AG09309 (cell line): ENCODE results near the gene TRIM8.

Experiments
- DNase-seq: peaks from one replicate; pipeline ENCODE4 v3.0.0-alpha.2; 2010; ENCODE audit warnings: low read depth
- H3K4me3 ChIP-seq: 2 replicates; pipeline ENCODE4 v1.5.1; 2011; ENCODE audit warnings: mild to moderate bottlenecking, low read depth, low read length, moderate library complexity; ENCODE audit not compliant: control insufficient read depth
- CTCF ChIP-seq: IDR thresholded peaks from 2 replicates; pipeline ENCODE4 v1.5.1; 2011; ENCODE audit warnings: mild to moderate bottlenecking, low read depth, low read length, inconsistent platforms; ENCODE audit not compliant: insufficient read depth, control insufficient read depth; ENCODE audit errors: missing control alignments

The TRIM8 gene

GRCh38 chr10:102644066-102644645 is at the start of gene TRIM8:
Gene TRIM8, plus strand, starts transcription at chr10:102644479. Its CDS starts 139 bp downstream, at chr10:102644618.
- TF ChIP-seq CTCF, result no peak
- H3K4me3 ChIP-seq, result peak within 1 kb of the TSS; percentile 83
- no peak for DNase-seq

GRCh38 chr10:102595293-102595692 is 49.0 kb upstream of the TRIM8 start:
- no peak for DNase-seq
- H3K4me3 ChIP-seq, result no peak overlapping the region
- TF ChIP-seq CTCF, result no peak

- no peak for DNase-seq
- no peak overlapping the region for H3K4me3 ChIP-seq
- no peak for TF ChIP-seq CTCF
These were observed 48.4 kb upstream of the TRIM8 start for GRCh38 chr10:102595897-102596296.

- TF ChIP-seq CTCF, result peak; percentile 91
- DNase-seq, result no peak
- no peak overlapping the region for H3K4me3 ChIP-seq
These were observed 47.7 kb upstream of the TRIM8 start for GRCh38 chr10:102596506-102596971.

GRCh38 chr10:102597131-102597991 is 46.9 kb upstream of the TRIM8 start:
- no peak for DNase-seq
- H3K4me3 ChIP-seq, result no peak overlapping the region
- TF ChIP-seq CTCF, result no peak

GRCh38 chr10:102598243-102598642 is 46.0 kb upstream of the TRIM8 start:
- no peak for DNase-seq
- TF ChIP-seq CTCF, result no peak
- H3K4me3 ChIP-seq, result no peak overlapping the region
